IMR-90 (cell line): Measurements from ENCODE around the gene MBTPS1. TPM values are rescaled to one million over a fixed set of nuclear protein-coding genes. Genes with fewer than 3 reads are reported as not detected.

Experiments used
- ATAC-seq: fragments of 200-7000 bp; cut with Tn5 transposase; 2 replicates; pipeline ENCODE4 v1.9.1; 2020; ENCODE audit warnings: low read depth, mild to moderate bottlenecking, moderate library complexity
- BruUV-seq: library from RNA; stranded (reverse); fragments of 400-500 nt; replicated peaks from 2 replicates; lab custom pipeline; 2021; lab: Mats Ljungman, UMichigan
- CTCF ChIA-PET: fragments of 300-600 bp; formaldehyde crosslinking; extraction: SDS; loops from one replicate; lab custom pipeline; 2021; ENCODE audit warnings: antibody characterized with exemption; lab: Yijun Ruan, JAX
- POLR2A ChIA-PET: fragments of 300-600 bp; sonication (Branson Sonifier 250); formaldehyde crosslinking; loops from one replicate; lab custom pipeline; 2022; ENCODE audit warnings: antibody characterized with exemption; ENCODE audit not compliant: unreplicated experiment; lab: Charles Lee
- DNase-seq: peaks from one replicate; pipeline ENCODE4 v3.0.0; 2013
- H2AFZ ChIP-seq: replicated peaks from 2 replicates; pipeline ENCODE3; 2013; ENCODE audit warnings: low read length, mild to moderate bottlenecking; ENCODE audit not compliant: poor library complexity
- H2AK5ac ChIP-seq: 2 replicates; pipeline ENCODE4 v1.6.1; 2013; ENCODE audit warnings: low read depth, low read length, inconsistent platforms
- H2AK9ac ChIP-seq: replicated peaks from 2 replicates; pipeline ENCODE3; 2013; ENCODE audit warnings: mild to moderate bottlenecking, low read depth, low read length, moderate library complexity; ENCODE audit not compliant: poor library complexity
- H2BK120ac ChIP-seq: 2 replicates; pipeline ENCODE4 v1.6.1; 2013; ENCODE audit warnings: low read depth, low read length, inconsistent platforms
- H2BK15ac ChIP-seq: 3 replicates; pipeline ENCODE4 v1.6.1; 2013; ENCODE audit warnings: low read depth, low read length, inconsistent platforms
- H2BK20ac ChIP-seq: 2 replicates; pipeline ENCODE4 v1.6.1; 2013; ENCODE audit warnings: low read depth, mild to moderate bottlenecking, inconsistent platforms, low read length, moderate library complexity
- H2BK5ac ChIP-seq: 2 replicates; pipeline ENCODE4 v1.6.1; 2013; ENCODE audit warnings: mild to moderate bottlenecking, low read depth, low read length, inconsistent platforms; ENCODE audit not compliant: poor library complexity, severe bottlenecking
- H3K14ac ChIP-seq: replicated peaks from 2 replicates; pipeline ENCODE4 v1.6.1; 2013; ENCODE audit warnings: low read depth, low read length, inconsistent platforms
- H3K18ac ChIP-seq: 2 replicates; pipeline ENCODE4 v1.6.1; 2013; ENCODE audit warnings: low read depth, low read length, control low read depth
- H3K23ac ChIP-seq: 2 replicates; pipeline ENCODE4 v1.6.1; 2013; ENCODE audit warnings: low read depth, low read length, inconsistent platforms
- H3K27ac ChIP-seq: 2 replicates; pipeline ENCODE4 v1.5.1; 2013; ENCODE audit warnings: mild to moderate bottlenecking, control low read depth, low read length; ENCODE audit not compliant: insufficient read depth
- H3K27me3 ChIP-seq: 2 replicates; pipeline ENCODE4 v1.6.1; 2013; ENCODE audit warnings: low read length; ENCODE audit not compliant: control insufficient read depth, insufficient read depth
- H3K36me3 ChIP-seq: 2 replicates; pipeline ENCODE4 v1.6.1; 2013; ENCODE audit warnings: low read length, mixed read lengths; ENCODE audit not compliant: control insufficient read depth, insufficient read depth
- H3K4ac ChIP-seq: 2 replicates; pipeline ENCODE4 v1.6.1; 2013; ENCODE audit warnings: low read depth, low read length, inconsistent platforms
- H3K4me1 ChIP-seq: 2 replicates; pipeline ENCODE4 v1.6.1; 2013; ENCODE audit warnings: low read length, mixed read lengths; ENCODE audit not compliant: control insufficient read depth, insufficient read depth
- H3K4me2 ChIP-seq: 2 replicates; pipeline ENCODE4 v1.6.1; 2013; ENCODE audit warnings: low read depth, mild to moderate bottlenecking, control low read depth, low read length, moderate library complexity
- H3K4me3 ChIP-seq: 2 replicates; pipeline ENCODE4 v1.5.1; 2013; ENCODE audit warnings: low read depth, mild to moderate bottlenecking, control low read depth, low read length, moderate library complexity; ENCODE audit not compliant: insufficient read depth
- H3K56ac ChIP-seq: 2 replicates; pipeline ENCODE4 v1.6.1; 2013; ENCODE audit warnings: low read length, inconsistent platforms; ENCODE audit not compliant: insufficient read depth; ENCODE audit errors: extremely low read depth
- H3K79me1 ChIP-seq, 2 experiments: 2 replicates each; pipeline ENCODE4 v1.6.1; 2013; ENCODE audit warnings: low read length in 2 of 2, inconsistent platforms in 1 of 2, low read depth in 1 of 2
- H3K9ac ChIP-seq: 2 replicates; pipeline ENCODE4 v1.6.1; 2013; ENCODE audit warnings: low read depth, low read length, control low read depth
- H3K9me1 ChIP-seq: 2 replicates; pipeline ENCODE4 v1.6.1; 2013; ENCODE audit warnings: low read length, inconsistent platforms; ENCODE audit not compliant: insufficient read depth
- H3K9me3 ChIP-seq: 2 replicates; pipeline ENCODE4 v1.6.1; 2013; ENCODE audit warnings: low read length; ENCODE audit not compliant: control insufficient read depth, insufficient read depth
- H4K20me1 ChIP-seq: 2 replicates; pipeline ENCODE4 v1.6.1; 2013; ENCODE audit warnings: low read length, inconsistent platforms; ENCODE audit not compliant: insufficient read depth
- H4K5ac ChIP-seq: 2 replicates; pipeline ENCODE4 v1.6.1; 2013; ENCODE audit warnings: mild to moderate bottlenecking, low read depth, low read length, control low read depth
- H4K8ac ChIP-seq, 2 experiments: 2 replicates each; pipeline ENCODE4 v1.6.1; 2013; ENCODE audit warnings: low read depth in 2 of 2, low read length in 2 of 2, control low read depth in 1 of 2, inconsistent platforms in 1 of 2
- H4K91ac ChIP-seq: 2 replicates; pipeline ENCODE4 v1.6.1; 2013; ENCODE audit warnings: low read depth, low read length, inconsistent platforms; ENCODE audit not compliant: insufficient read depth
- BHLHE40 ChIP-seq: fragments of 150-350 bp; IDR thresholded peaks from 2 replicates; pipeline ENCODE4 v1.6.1; 2016; ENCODE audit warnings: mild to moderate bottlenecking, low read depth, low read length
- CEBPB ChIP-seq: IDR thresholded peaks from 2 replicates; pipeline ENCODE4 v1.6.1; 2012; ENCODE audit warnings: low read depth, low read length, improper control_type of control experiment
- CHD1 ChIP-seq: IDR thresholded peaks from 2 replicates; pipeline ENCODE4 v1.6.1; 2012; ENCODE audit warnings: low read depth, low read length, improper control_type of control experiment
- CTCF ChIP-seq: conservative IDR thresholded peaks from 2 replicates; pipeline ENCODE4 v1.5.1; 2012; ENCODE audit warnings: mild to moderate bottlenecking, low read depth, low read length, improper control_type of control experiment
- ELK1 ChIP-seq: fragments of 150-350 bp; IDR thresholded peaks from 2 replicates; pipeline ENCODE4 v1.6.1; 2016; ENCODE audit warnings: low read depth, mild to moderate bottlenecking, low read length, moderate library complexity, borderline replicate concordance
- FOS ChIP-seq: fragments of 150-350 bp; IDR thresholded peaks from 2 replicates; pipeline ENCODE4 v1.6.1; 2016; ENCODE audit warnings: low read depth, low read length
- MAFK ChIP-seq: IDR thresholded peaks from 2 replicates; pipeline ENCODE4 v1.6.1; 2012; ENCODE audit warnings: low read depth, low read length, improper control_type of control experiment
- MAZ ChIP-seq: IDR thresholded peaks from 2 replicates; pipeline ENCODE4 v1.6.1; 2012; ENCODE audit warnings: low read depth, mild to moderate bottlenecking, low read length, improper control_type of control experiment, moderate library complexity, borderline replicate concordance
- MXI1 ChIP-seq: IDR thresholded peaks from 2 replicates; pipeline ENCODE4 v1.6.1; 2012; ENCODE audit warnings: low read depth, mild to moderate bottlenecking, low read length, moderate library complexity, borderline replicate concordance
- NFE2L2 ChIP-seq: fragments of 150-350 bp; IDR thresholded peaks from 2 replicates; pipeline ENCODE4 v1.6.1; 2016; ENCODE audit warnings: low read depth, mild to moderate bottlenecking, low read length
- POLR2A ChIP-seq: IDR thresholded peaks from 2 replicates; pipeline ENCODE4 v1.6.1; 2012; ENCODE audit warnings: mild to moderate bottlenecking, low read depth, low read length
- RAD21 ChIP-seq: IDR thresholded peaks from 2 replicates; pipeline ENCODE4 v1.6.1; 2012; ENCODE audit warnings: low read length, improper control_type of control experiment
- RCOR1 ChIP-seq: IDR thresholded peaks from 2 replicates; pipeline ENCODE4 v1.6.1; 2012; ENCODE audit warnings: mild to moderate bottlenecking, low read length, improper control_type of control experiment; ENCODE audit not compliant: insufficient replicate concordance
- RFX5 ChIP-seq: IDR thresholded peaks from 2 replicates; pipeline ENCODE4 v1.8.0; 2012; ENCODE audit warnings: low read depth, mild to moderate bottlenecking, low read length, moderate library complexity
- SMC3 ChIP-seq: fragments of 150-350 bp; IDR thresholded peaks from 2 replicates; pipeline ENCODE4 v1.6.1; 2016; ENCODE audit warnings: low read depth, mild to moderate bottlenecking, antibody characterized with exemption, low read length, moderate library complexity
- USF2 ChIP-seq: fragments of 150-350 bp; IDR thresholded peaks from 2 replicates; pipeline ENCODE4 v1.6.1; 2017; ENCODE audit warnings: mild to moderate bottlenecking, antibody characterized with exemption, low read length, low read depth
- whole genome bisulfite sequencing, 2 experiments: methylation state at CpG; one replicate each; pipeline versions ENCODE4 v1.1.5 to v1.1.7; 2013; ENCODE audit warnings: missing lambda C conversion rate in 2 of 2; ENCODE audit not compliant: insufficient read length in 1 of 2; ENCODE audit errors: extremely low coverage in 2 of 2; 5-methylcytosine and 5-hydroxymethylcytosine counted together
- dilution Hi-C: fragments of 300-500 bp; cut with HindIII; formaldehyde crosslinking; loops from one replicate; pipeline ENCODE4 v1.14.3; 2018; ENCODE audit warnings: low sequenced_read_pairs; ENCODE audit not compliant: unreplicated experiment
- in situ Hi-C: fragments of 300-500 bp; cut with MboI; formaldehyde crosslinking; loops from 3 replicates; pipeline ENCODE4 v1.14.3; 2019; ENCODE audit warnings: low sequenced_read_pairs, inconsistent platforms, mixed read lengths
- intact Hi-C: fragments of 100-400 bp; cut with micrococcal nuclease; formaldehyde crosslinking; loops from 2 replicates; pipeline ENCODE4 v1.10.0; 2022
- polyA plus RNA-seq, 3 experiments: library from polyadenylated mRNA; depleted of rRNA; stranded (reverse); fragments of >200 nt; gene quantifications; 2 replicates each; pipeline ENCODE4 v1.2.3, GENCODE V29; 2012; ENCODE audit warnings: low replicate concordance in 1 of 3
- total RNA-seq: library from RNA; depleted of rRNA; stranded (reverse); fragments of >200 nt; gene quantifications from 2 replicates; pipeline ENCODE4 v1.2.3, GENCODE V29; 2012

MBTPS1 gene
- total and polyA plus RNA-seq, 2 of the 4 experiments (the other 2 are of a cell fraction), result 59.0 to 70.4 TPM

- 64% methylated on average over 4 of the region's 8 CpGs; no CpG with 5 or more reads in 1 of the 2 experiments for WGBS, 2 experiments
- TF ChIP-seq FOS (no peak), MAFK (no peak), RAD21 (no peak), CHD1 (no peak), RFX5 (no peak), CTCF (no peak), ELK1 (no peak), NFE2L2 (no peak), CEBPB (no peak), MAZ (no peak), POLR2A (no peak), USF2 (no peak), BHLHE40 (no peak), SMC3 (no peak), MXI1 (no peak), RCOR1 (no peak)
- ChIA-PET POLR2A (no interaction called here), CTCF (no interaction called here)
- Histone ChIP-seq H3K9me3 (peaks cover 13% of the 10 kb centered on the region), H3K36me3 (no peaks in the 10 kb centered on the region), H3K23ac (no peak overlapping the region), H3K14ac (no peak overlapping the region), H4K8ac (no peak overlapping the region), H3K79me1 (no peaks in the 10 kb centered on the region), H3K27ac (no peak overlapping the region), H3K4me1 (no peaks in the 10 kb centered on the region), H3K9me1 (no peaks in the 10 kb centered on the region), H3K4ac (no peak overlapping the region), H4K91ac (no peak overlapping the region), H2AK5ac (no peak overlapping the region), H2AK9ac (no peak overlapping the region), H4K20me1 (no peaks in the 10 kb centered on the region), H3K4me2 (no peak overlapping the region), H2BK120ac (no peak overlapping the region), H3K56ac (no peak overlapping the region), H3K9ac (no peak overlapping the region), H2BK20ac (no peak overlapping the region), H3K27me3 (peaks cover 56% of the 10 kb centered on the region), H2BK5ac (no peak overlapping the region), H3K18ac (no peak overlapping the region), H4K5ac (no peak overlapping the region), H3K4me3 (no peak overlapping the region), H2AFZ (no peak overlapping the region), H2BK15ac (no peak overlapping the region)
- ATAC-seq (no peak), DNase-seq (no peak)
- dilution Hi-C loops (no loop called here), intact Hi-C loops (no loop called here), in situ Hi-C loops (no loop called here)
- no TSS peak for BruUV-seq
These were observed 79.7 kb downstream of the MBTPS1 start for GRCh38 chr16:84036982-84037425.
